ENCODE data around the gene STXBP1. TPM values are rescaled to one million over a fixed set of nuclear protein-coding genes. Genes with fewer than 3 reads are reported as not detected.

STXBP1 gene
- total RNA-seq, 1 donor from 2014 or later = 44.5 TPM

GRCh38 chr9:127682351-127683136 is 70.5 kb downstream of the STXBP1 start:
- Mint-ChIP-seq H3K4me3 (ENCODE audit: low read depth) (no peak overlapping the region), H3K27me3 (ENCODE audit: low read depth) (no peaks in the 10 kb centered on the region), H3K4me1 (ENCODE audit: low read depth) (no peaks in the 10 kb centered on the region), H3K27ac (no peak overlapping the region), H3K9me3 (no peaks in the 10 kb centered on the region), H3K36me3 (ENCODE audit: low read depth) (peaks cover 6% of the 10 kb centered on the region)
- intact Hi-C loops (cut with micrococcal nuclease) = no loop called here
- no peak for DNase-seq (ENCODE audit: low spot score)

GRCh38 chr9:127683723-127684122 is 71.6 kb downstream of the STXBP1 start:
- no peaks in the 10 kb centered on the region for H3K27me3 Mint-ChIP-seq (ENCODE audit: low read depth)
- no peak overlapping the region for H3K27ac Mint-ChIP-seq
- peaks cover 6% of the 10 kb centered on the region for H3K36me3 Mint-ChIP-seq (ENCODE audit: low read depth)
- intact Hi-C loops (cut with micrococcal nuclease) = no loop called here
- no peaks in the 10 kb centered on the region for H3K4me1 Mint-ChIP-seq (ENCODE audit: low read depth)
- no peaks in the 10 kb centered on the region for H3K9me3 Mint-ChIP-seq
- no peak for DNase-seq (ENCODE audit: low spot score)
- H3K4me3 Mint-ChIP-seq (ENCODE audit: low read depth) = no peak overlapping the region

- no peak for DNase-seq (ENCODE audit: low spot score)
- no peaks in the 10 kb centered on the region for H3K4me1 Mint-ChIP-seq (ENCODE audit: low read depth)
- H3K9me3 Mint-ChIP-seq = no peaks in the 10 kb centered on the region
- intact Hi-C loops (cut with micrococcal nuclease) = no loop called here
- H3K27ac Mint-ChIP-seq = no peak overlapping the region
- H3K27me3 Mint-ChIP-seq (ENCODE audit: low read depth) = no peaks in the 10 kb centered on the region
- peaks cover 6% of the 10 kb centered on the region for H3K36me3 Mint-ChIP-seq (ENCODE audit: low read depth)
- no peak overlapping the region for H3K4me3 Mint-ChIP-seq (ENCODE audit: low read depth)
Observed at GRCh38 chr9:127684576-127684975, 72.5 kb downstream of the STXBP1 start.

- Mint-ChIP-seq H3K4me3 (ENCODE audit: low read depth) (no peak overlapping the region), H3K4me1 (ENCODE audit: low read depth) (no peaks in the 10 kb centered on the region), H3K27me3 (ENCODE audit: low read depth) (no peaks in the 10 kb centered on the region), H3K27ac (no peak overlapping the region), H3K36me3 (ENCODE audit: low read depth) (peaks cover 11% of the 10 kb centered on the region), H3K9me3 (no peaks in the 10 kb centered on the region)
- intact Hi-C loops (cut with micrococcal nuclease) = no loop called here
- DNase-seq (ENCODE audit: low spot score) = no peak
Observed at GRCh38 chr9:127686461-127687393, 74.7 kb downstream of the STXBP1 start.

GRCh38 chr9:127689329-127690000 is 77.4 kb downstream of the STXBP1 start:
- no peak overlapping the region for H3K27ac Mint-ChIP-seq
- H3K36me3 Mint-ChIP-seq (ENCODE audit: low read depth) = peaks cover 9% of the 10 kb centered on the region
- H3K4me1 Mint-ChIP-seq (ENCODE audit: low read depth) = no peaks in the 10 kb centered on the region
- intact Hi-C loops (cut with micrococcal nuclease) = no loop called here
- no peak for DNase-seq (ENCODE audit: low spot score)
- H3K9me3 Mint-ChIP-seq = no peaks in the 10 kb centered on the region
- H3K27me3 Mint-ChIP-seq (ENCODE audit: low read depth) = no peaks in the 10 kb centered on the region
- H3K4me3 Mint-ChIP-seq (ENCODE audit: low read depth) = no peak overlapping the region

- H3K4me3 Mint-ChIP-seq (ENCODE audit: low read depth) = no peak overlapping the region
- H3K9me3 Mint-ChIP-seq = no peaks in the 10 kb centered on the region
- intact Hi-C loops (cut with micrococcal nuclease) = no loop called here
- peaks cover 9% of the 10 kb centered on the region for H3K36me3 Mint-ChIP-seq (ENCODE audit: low read depth)
- no peak overlapping the region for H3K27ac Mint-ChIP-seq
- H3K27me3 Mint-ChIP-seq (ENCODE audit: low read depth) = no peaks in the 10 kb centered on the region
- no peaks in the 10 kb centered on the region for H3K4me1 Mint-ChIP-seq (ENCODE audit: low read depth)
- DNase-seq (ENCODE audit: low spot score) = no peak
Observed at GRCh38 chr9:127690735-127691134, 78.7 kb downstream of the STXBP1 start.

GRCh38 chr9:127692071-127692470 is 80.0 kb downstream of the STXBP1 start:
- DNase-seq (ENCODE audit: low spot score) = no peak
- H3K9me3 Mint-ChIP-seq = no peaks in the 10 kb centered on the region
- no peaks in the 10 kb centered on the region for H3K27me3 Mint-ChIP-seq (ENCODE audit: low read depth)
- intact Hi-C loops (cut with micrococcal nuclease) = no loop called here
- H3K27ac Mint-ChIP-seq = no peak overlapping the region
- peaks cover 6% of the 10 kb centered on the region for H3K36me3 Mint-ChIP-seq (ENCODE audit: low read depth)
- no peaks in the 10 kb centered on the region for H3K4me1 Mint-ChIP-seq (ENCODE audit: low read depth)
- H3K4me3 Mint-ChIP-seq (ENCODE audit: low read depth) = no peak overlapping the region

GRCh38 chr9:127693143-127693542 is 81.1 kb downstream of the STXBP1 start:
- no peaks in the 10 kb centered on the region for H3K27me3 Mint-ChIP-seq (ENCODE audit: low read depth)
- no peak for DNase-seq (ENCODE audit: low spot score)
- intact Hi-C loops (cut with micrococcal nuclease) = no loop called here
- peaks cover 6% of the 10 kb centered on the region for H3K36me3 Mint-ChIP-seq (ENCODE audit: low read depth)
- H3K9me3 Mint-ChIP-seq = no peaks in the 10 kb centered on the region
- H3K27ac Mint-ChIP-seq = no peak overlapping the region
- no peak overlapping the region for H3K4me3 Mint-ChIP-seq (ENCODE audit: low read depth)
- H3K4me1 Mint-ChIP-seq (ENCODE audit: low read depth) = no peaks in the 10 kb centered on the region

- Mint-ChIP-seq H3K36me3 (ENCODE audit: low read depth) (peaks cover 6% of the 10 kb centered on the region), H3K27ac (no peak overlapping the region), H3K4me3 (ENCODE audit: low read depth) (no peak overlapping the region), H3K9me3 (no peaks in the 10 kb centered on the region), H3K4me1 (ENCODE audit: low read depth) (no peaks in the 10 kb centered on the region), H3K27me3 (ENCODE audit: low read depth) (no peaks in the 10 kb centered on the region)
- DNase-seq (ENCODE audit: low spot score) = no peak
- intact Hi-C loops (cut with micrococcal nuclease) = no loop called here
Observed at GRCh38 chr9:127693697-127694096, 81.6 kb downstream of the STXBP1 start.

GRCh38 chr9:127694890-127695720 is 83.0 kb downstream of the STXBP1 start:
- Mint-ChIP-seq H3K27ac (no peak overlapping the region), H3K4me1 (ENCODE audit: low read depth) (peaks cover 8% of the 10 kb centered on the region), H3K27me3 (ENCODE audit: low read depth) (no peaks in the 10 kb centered on the region), H3K9me3 (no peaks in the 10 kb centered on the region), H3K4me3 (ENCODE audit: low read depth) (no peak overlapping the region), H3K36me3 (ENCODE audit: low read depth) (peaks cover 6% of the 10 kb centered on the region)
- DNase-seq (ENCODE audit: low spot score) = no peak
- intact Hi-C loops (cut with micrococcal nuclease) = no loop called here

- Mint-ChIP-seq H3K4me1 (ENCODE audit: low read depth) (peaks cover 11% of the 10 kb centered on the region), H3K36me3 (ENCODE audit: low read depth) (no peaks in the 10 kb centered on the region), H3K4me3 (ENCODE audit: low read depth) (no peak overlapping the region), H3K27ac (no peak overlapping the region), H3K27me3 (ENCODE audit: low read depth) (no peaks in the 10 kb centered on the region), H3K9me3 (no peaks in the 10 kb centered on the region)
- intact Hi-C loops (cut with micrococcal nuclease) = no loop called here
- no peak for DNase-seq (ENCODE audit: low spot score)
Observed at GRCh38 chr9:127697575-127697974, 85.5 kb downstream of the STXBP1 start.

GRCh38 chr9:127698386-127698785 is 86.3 kb downstream of the STXBP1 start:
- Mint-ChIP-seq H3K27ac (no peak overlapping the region), H3K9me3 (no peaks in the 10 kb centered on the region), H3K27me3 (ENCODE audit: low read depth) (no peaks in the 10 kb centered on the region), H3K4me1 (ENCODE audit: low read depth) (peaks cover 11% of the 10 kb centered on the region), H3K4me3 (ENCODE audit: low read depth) (no peak overlapping the region), H3K36me3 (ENCODE audit: low read depth) (no peaks in the 10 kb centered on the region)
- no peak for DNase-seq (ENCODE audit: low spot score)
- intact Hi-C loops (cut with micrococcal nuclease) = no loop called here
